ENCODE measurements around the gene REL.

REL gene

GRCh38 chr2:60957224-60957623 lies 75.8 kb downstream of the REL start:
- H3K4me3 ChIP-seq (ENCODE audit: low read length): no peak overlapping the region
- TF ChIP-seq CTCF (conservative IDR thresholded peaks at IDR 0.05; ENCODE audit: low read length): no peak
- no peak for DNase-seq (ENCODE audit: low read depth)

DNA sequence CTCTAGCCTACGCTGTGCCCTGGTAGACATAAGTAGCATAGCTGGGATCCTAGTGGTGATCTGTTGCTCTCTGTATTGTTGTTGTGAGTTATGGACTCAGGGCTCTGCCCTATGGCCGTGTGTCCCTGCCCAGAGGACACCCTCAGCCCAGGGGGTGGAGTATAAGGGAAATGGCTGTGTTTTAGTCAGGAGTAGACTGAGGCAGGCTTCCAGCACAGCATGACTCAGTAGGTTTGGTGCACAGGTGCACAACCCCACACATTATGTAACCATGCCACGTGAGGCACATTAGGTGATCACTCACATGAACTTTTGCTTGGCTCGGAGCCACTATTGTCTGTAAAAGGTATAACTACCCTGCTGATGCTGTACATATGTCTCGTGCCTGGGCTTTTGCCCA lies 76.3 kb downstream of the REL start:
- no peak overlapping the region for H3K4me3 ChIP-seq (ENCODE audit: low read length)
- DNase-seq (ENCODE audit: low read depth): no peak
- TF ChIP-seq CTCF (conservative IDR thresholded peaks at IDR 0.05; ENCODE audit: low read length): no peak

DNA sequence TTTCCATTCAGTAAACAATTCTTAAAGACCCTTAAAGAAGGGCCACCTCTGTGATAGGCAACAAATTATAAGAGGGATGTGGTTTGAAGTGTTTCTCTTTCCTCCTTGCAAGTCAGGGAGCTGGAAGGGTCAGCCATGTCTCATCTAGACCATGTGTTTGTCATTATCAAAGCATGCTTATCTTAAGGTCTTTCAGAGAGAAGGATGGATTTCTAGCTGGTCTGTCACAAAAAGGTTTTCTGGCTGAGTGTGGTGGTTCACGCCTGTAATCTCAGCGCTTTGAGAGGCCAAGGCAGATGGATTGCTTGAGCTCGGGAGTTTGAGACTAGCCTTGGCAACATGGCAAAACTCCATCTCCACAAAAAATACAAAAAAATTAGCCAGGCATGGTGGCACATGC lies 77.0 kb downstream of the REL start:
- DNase-seq (ENCODE audit: low read depth): peak; percentile 53
- no peak overlapping the region for H3K4me3 ChIP-seq (ENCODE audit: low read length)
- no peak for TF ChIP-seq CTCF (conservative IDR thresholded peaks at IDR 0.05; ENCODE audit: low read length)

- H3K4me3 ChIP-seq (ENCODE audit: low read length): no peak overlapping the region
- DNase-seq (ENCODE audit: low read depth): peak; percentile 64
- TF ChIP-seq CTCF (conservative IDR thresholded peaks at IDR 0.05; ENCODE audit: low read length): no peak
These were observed 77.4 kb downstream of the REL start for GRCh38 chr2:60958800-60959199.

GRCh38 chr2:60959501-60959900 lies 78.1 kb downstream of the REL start:
- no peak for TF ChIP-seq CTCF (conservative IDR thresholded peaks at IDR 0.05; ENCODE audit: low read length)
- H3K4me3 ChIP-seq (ENCODE audit: low read length): no peak overlapping the region
- DNase-seq (ENCODE audit: low read depth): no peak

GRCh38 chr2:60960706-60961105 lies 79.3 kb downstream of the REL start:
- no peak overlapping the region for H3K4me3 ChIP-seq (ENCODE audit: low read length)
- no peak for DNase-seq (ENCODE audit: low read depth)
- TF ChIP-seq CTCF (conservative IDR thresholded peaks at IDR 0.05; ENCODE audit: low read length): no peak

- H3K4me3 ChIP-seq (ENCODE audit: low read length): no peak overlapping the region
- no peak for TF ChIP-seq CTCF (conservative IDR thresholded peaks at IDR 0.05; ENCODE audit: low read length)
- peak; percentile 77 for DNase-seq (ENCODE audit: low read depth)
These were observed 80.1 kb downstream of the REL start for GRCh38 chr2:60961457-60961856.
